HepG2 (cell line): ENCODE data around the gene ZNFX1. TPM values are rescaled to one million over a fixed set of nuclear protein-coding genes. Genes with fewer than 3 reads are reported as not detected.

Experiments used
- ATF7 ChIP-seq, 2 experiments: fragments of 450-650 bp in 1 of 2; sonication (generic) in 1 of 2; formaldehyde crosslinking in 1 of 2; IDR thresholded peaks; 2 replicates each; pipeline versions ENCODE4 v1.4.0 to v1.6.1; 2016 to 2020; ENCODE audit warnings: antibody characterized with exemption in 1 of 2, mild to moderate bottlenecking in 1 of 2, missing genetic modification reagents in 1 of 2
- CBX5 ChIP-seq: sonication (generic); formaldehyde crosslinking; IDR thresholded peaks from 2 replicates; pipeline ENCODE4 v1.4.0; 2020; ENCODE audit warnings: missing genetic modification reagents, borderline replicate concordance
- ETV6 ChIP-seq: sonication (generic); formaldehyde crosslinking; conservative IDR thresholded peaks from 2 replicates; pipeline ENCODE4 v1.4.0; 2020; ENCODE audit warnings: missing genetic modification reagents
- IKZF1 ChIP-seq: fragments of 450-650 bp; IDR thresholded peaks from 2 replicates; pipeline ENCODE4 v1.7.1; 2016
- JDP2 ChIP-seq: sonication (generic); formaldehyde crosslinking; IDR thresholded peaks from 2 replicates; pipeline ENCODE4 v1.8.1; 2022; ENCODE audit warnings: missing genetic modification reagents, borderline replicate concordance
- MAZ ChIP-seq, 2 experiments: sonication (generic) in 1 of 2; formaldehyde crosslinking in 1 of 2; IDR thresholded peaks; 2 replicates each; pipeline versions ENCODE4 v1.5.0 to v1.6.1; 2012 to 2020; ENCODE audit warnings: low read depth in 2 of 2, mild to moderate bottlenecking in 2 of 2, borderline replicate concordance in 1 of 2, improper control_type of control experiment in 1 of 2, low read length in 1 of 2, missing genetic modification reagents in 1 of 2, moderate library complexity in 1 of 2
- MIXL1 ChIP-seq: IDR thresholded peaks from 2 replicates; pipeline ENCODE4 v1.6.1; 2016
- NCOA1 ChIP-seq: sonication (generic); formaldehyde crosslinking; IDR thresholded peaks from 2 replicates; pipeline ENCODE4 v1.9.0; 2021; ENCODE audit warnings: missing genetic modification reagents
- NFIB ChIP-seq: sonication (generic); formaldehyde crosslinking; IDR thresholded peaks from 2 replicates; pipeline ENCODE4 v1.9.0; 2021; ENCODE audit warnings: missing genetic modification reagents, mild to moderate bottlenecking, borderline replicate concordance
- POGK ChIP-seq: sonication (generic); formaldehyde crosslinking; conservative IDR thresholded peaks from 2 replicates; pipeline ENCODE4 v1.8.0; 2022; ENCODE audit warnings: mild to moderate bottlenecking, moderate library complexity, missing genetic modification reagents
- RAD21 ChIP-seq: fragments of 450-650 bp; formaldehyde crosslinking; IDR thresholded peaks from 2 replicates; pipeline ENCODE4 v1.5.0; 2020; ENCODE audit warnings: mild to moderate bottlenecking
- RFXAP ChIP-seq: sonication (generic); formaldehyde crosslinking; IDR thresholded peaks from 2 replicates; pipeline ENCODE4 v1.4.0; 2020; ENCODE audit warnings: missing genetic modification reagents, borderline replicate concordance
- SETDB1 ChIP-seq: sonication (generic); formaldehyde crosslinking; IDR thresholded peaks from 2 replicates; pipeline ENCODE4 v1.5.1; 2020; ENCODE audit warnings: missing genetic modification reagents, mild to moderate bottlenecking, borderline replicate concordance
- SMAD9 ChIP-seq: sonication (generic); formaldehyde crosslinking; IDR thresholded peaks from 2 replicates; pipeline ENCODE4 v1.5.1; 2020; ENCODE audit warnings: mild to moderate bottlenecking, missing genetic modification reagents
- SYNCRIP ChIP-seq: fragments of 200-400 bp; formaldehyde crosslinking; IDR thresholded peaks from 2 replicates; pipeline ENCODE4 v1.6.1; 2018; ENCODE audit warnings: mild to moderate bottlenecking, low read depth, low read length; ENCODE audit not compliant: insufficient read depth
- THRA ChIP-seq: sonication (generic); formaldehyde crosslinking; IDR thresholded peaks from 2 replicates; pipeline ENCODE4 v1.4.0; 2020; ENCODE audit warnings: missing genetic modification reagents, borderline replicate concordance
- ZC3H13 ChIP-seq: sonication (generic); formaldehyde crosslinking; IDR thresholded peaks from 2 replicates; pipeline ENCODE4 v1.8.1; 2023; ENCODE audit warnings: mild to moderate bottlenecking, missing genetic modification reagents, moderate library complexity
- ZFP1 ChIP-seq: IDR thresholded peaks from 2 replicates; pipeline ENCODE4 v1.6.1; 2016
- ZNF230 ChIP-seq: sonication (generic); formaldehyde crosslinking; IDR thresholded peaks from 2 replicates; pipeline ENCODE4 v1.4.0; 2020; ENCODE audit warnings: mild to moderate bottlenecking, missing genetic modification reagents
- ZNF282 ChIP-seq: fragments of 450-650 bp; IDR thresholded peaks from 2 replicates; pipeline ENCODE4 v1.6.1; 2018; ENCODE audit not compliant: partially characterized antibody
- ZNF34 ChIP-seq: sonication (generic); formaldehyde crosslinking; IDR thresholded peaks from 2 replicates; pipeline ENCODE4 v1.4.0; 2020; ENCODE audit warnings: mild to moderate bottlenecking, missing genetic modification reagents, borderline replicate concordance
- ZNF343 ChIP-seq: sonication (generic); formaldehyde crosslinking; IDR thresholded peaks from 2 replicates; pipeline ENCODE4 v1.4.0; 2020; ENCODE audit warnings: mild to moderate bottlenecking, missing genetic modification reagents
- ZSCAN22 ChIP-seq: sonication (generic); formaldehyde crosslinking; IDR thresholded peaks from 2 replicates; pipeline ENCODE4 v1.4.0; 2020; ENCODE audit warnings: mild to moderate bottlenecking, missing genetic modification reagents
- polyA plus RNA-seq, 8 experiments: library from polyadenylated mRNA; depleted of rRNA in 3 of 8; stranded (reverse) in 7 of 8; unstranded in 1 of 8; fragments of >200 nt; fragmentation: Illumina TruSeq in 4 of 8; extraction: Trizol in 4 of 8; gene quantifications; 2 replicates each; pipeline versions ENCODE4 v1.2.1 to v1.2.3, GENCODE V29; 2011 to 2016; ENCODE audit warnings: low read depth in 4 of 8, missing spikeins in 1 of 8, mixed read lengths in 1 of 8; ENCODE audit not compliant: insufficient read depth in 1 of 8
- total RNA-seq, 5 experiments: library from RNA; depleted of rRNA; stranded (reverse); fragments of >200 nt; fragmentation: Illumina TruSeq; extraction: Trizol; gene quantifications; 2 replicates each; pipeline ENCODE4 v1.2.3, GENCODE V29; 2016; ENCODE audit warnings: low read depth in 1 of 5
- TF ChIP-seq, protein P1 (sequence below): sonication (generic); formaldehyde crosslinking; IDR thresholded peaks from 2 replicates; pipeline ENCODE4 v1.4.0; 2020; ENCODE audit warnings: missing genetic modification reagents, borderline replicate concordance

Gene ZNFX1
- total and polyA plus RNA-seq, 2 of the 13 experiments (the other 11 are each of a cell fraction or from before 2014, with no cell fraction given) = 2.9 to 11.1 TPM

DNA sequence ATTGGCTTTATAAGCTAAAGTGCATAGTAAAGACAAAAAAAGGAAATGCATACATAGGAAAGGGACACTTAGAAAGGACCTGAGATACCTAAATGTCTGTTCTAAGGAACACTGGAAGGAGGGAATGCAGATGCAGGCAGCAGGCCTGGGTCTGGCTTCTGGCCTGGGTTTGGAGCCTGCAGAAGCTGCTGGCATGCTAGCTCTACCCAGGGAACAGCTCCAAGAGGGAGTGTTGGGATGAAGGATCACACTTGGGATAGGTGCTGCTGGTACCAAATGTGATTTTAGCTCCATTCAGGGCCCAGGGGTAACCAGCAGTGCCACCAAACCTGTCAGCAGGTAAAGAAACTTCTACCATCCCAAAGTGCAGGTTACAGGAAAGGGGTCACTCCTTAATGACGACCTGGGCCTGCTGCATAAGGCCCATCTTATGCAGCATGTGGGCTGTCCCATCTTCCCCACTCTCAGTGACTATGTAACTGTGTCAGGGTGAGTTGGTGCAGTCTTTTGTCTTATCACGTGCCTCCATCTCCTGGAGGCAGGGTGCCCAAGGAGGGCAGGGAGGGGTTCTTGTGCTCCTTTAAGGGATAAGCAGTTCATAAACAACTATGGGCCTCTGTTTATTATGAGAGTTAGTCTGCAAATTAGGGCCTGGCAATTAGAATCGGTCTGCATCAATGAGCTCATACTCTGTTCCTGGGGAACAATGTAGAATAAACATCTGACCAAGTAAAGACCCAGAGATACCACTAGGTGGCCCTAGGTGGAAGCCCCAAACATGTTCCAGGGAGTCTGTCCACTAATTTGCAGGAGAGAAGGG lies 31.7 kb downstream of the ZNFX1 start (continued):
- TF ChIP-seq IKZF1 (no peak), NCOA1 (no peak), MAZ (IDR thresholded peaks at IDR 0.05; ENCODE audit: borderline replicate concordance, low read depth, low read length) (no peak), MAZ (CRISPR knock-in tag; IDR thresholded peaks at IDR 0.05; ENCODE audit: low read depth) (0 out of 2 replicates have a peak, but pooled peaks have one; percentile 15), RFXAP (CRISPR knock-in tag) (no peak), ZC3H13 (CRISPR knock-in tag) (peak; percentile 44; the same call in 1 of the 2 replicates), POGK (CRISPR knock-in tag) (no peak), ZNF282 (no peak), ZNF343 (CRISPR knock-in tag) (no peak), MIXL1 (CRISPR knock-in tag) (peak; percentile 56; the same call in 1 of the 2 replicates), NFIB (no peak), RAD21 (CRISPR knock-in tag) (0 out of 2 replicates have a peak, but pooled peaks have one; percentile 51), ZFP1 (CRISPR knock-in tag) (no peak), ETV6 (0 out of 2 replicates have a peak, but pooled peaks have one; percentile 17), ZSCAN22 (CRISPR knock-in tag) (no peak), THRA (0 out of 2 replicates have a peak, but pooled peaks have one; percentile 36), SETDB1 (CRISPR knock-in tag) (no peak), ZNF34 (CRISPR knock-in tag) (no peak), SMAD9 (no peak), CBX5 (CRISPR knock-in tag) (no peak), SYNCRIP (no peak), ATF7 (IDR thresholded peaks at IDR 0.05) (no peak), ATF7 (CRISPR knock-in tag; IDR thresholded peaks at IDR 0.05) (no peak), ZNF230 (no peak), JDP2 (no peak)
- TF ChIP-seq, protein P1, sequence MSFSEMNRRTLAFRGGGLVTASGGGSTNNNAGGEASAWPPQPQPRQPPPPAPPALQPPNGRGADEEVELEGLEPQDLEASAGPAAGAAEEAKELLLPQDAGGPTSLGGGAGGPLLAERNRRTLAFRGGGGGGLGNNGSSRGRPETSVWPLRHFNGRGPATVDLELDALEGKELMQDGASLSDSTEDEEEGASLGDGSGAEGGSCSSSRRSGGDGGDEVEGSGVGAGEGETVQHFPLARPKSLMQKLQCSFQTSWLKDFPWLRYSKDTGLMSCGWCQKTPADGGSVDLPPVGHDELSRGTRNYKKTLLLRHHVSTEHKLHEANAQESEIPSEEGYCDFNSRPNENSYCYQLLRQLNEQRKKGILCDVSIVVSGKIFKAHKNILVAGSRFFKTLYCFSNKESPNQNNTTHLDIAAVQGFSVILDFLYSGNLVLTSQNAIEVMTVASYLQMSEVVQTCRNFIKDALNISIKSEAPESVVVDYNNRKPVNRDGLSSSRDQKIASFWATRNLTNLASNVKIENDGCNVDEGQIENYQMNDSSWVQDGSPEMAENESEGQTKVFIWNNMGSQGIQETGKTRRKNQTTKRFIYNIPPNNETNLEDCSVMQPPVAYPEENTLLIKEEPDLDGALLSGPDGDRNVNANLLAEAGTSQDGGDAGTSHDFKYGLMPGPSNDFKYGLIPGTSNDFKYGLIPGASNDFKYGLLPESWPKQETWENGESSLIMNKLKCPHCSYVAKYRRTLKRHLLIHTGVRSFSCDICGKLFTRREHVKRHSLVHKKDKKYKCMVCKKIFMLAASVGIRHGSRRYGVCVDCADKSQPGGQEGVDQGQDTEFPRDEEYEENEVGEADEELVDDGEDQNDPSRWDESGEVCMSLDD (CRISPR knock-in tag) = no peak
